Fibroblast of villous mesenchyme (primary cell): Measurements from ENCODE around the gene GARIN5B. TPM values are rescaled to one million over a fixed set of nuclear protein-coding genes. Genes with fewer than 3 reads are reported as not detected.

ENCODE experiments used
- DNase-seq: peaks from one replicate; pipeline ENCODE4 v3.0.0-alpha.2; 2010; ENCODE audit warnings: low read depth
- H3K4me3 ChIP-seq: 2 replicates; pipeline ENCODE4 v1.5.1; 2011; ENCODE audit warnings: low read depth, mild to moderate bottlenecking, low read length
- CTCF ChIP-seq: IDR thresholded peaks from 2 replicates; pipeline ENCODE4 v1.5.1; 2012; ENCODE audit warnings: low read depth, mild to moderate bottlenecking, low read length; ENCODE audit not compliant: insufficient read depth
- total RNA-seq: library from RNA; depleted of rRNA; stranded (reverse); fragments of >200 nt; gene quantifications from 2 replicates; pipeline ENCODE4 v1.2.3, GENCODE V29; 2012

Gene GARIN5B
- total RNA-seq, 1 donor: not detected

DNA sequence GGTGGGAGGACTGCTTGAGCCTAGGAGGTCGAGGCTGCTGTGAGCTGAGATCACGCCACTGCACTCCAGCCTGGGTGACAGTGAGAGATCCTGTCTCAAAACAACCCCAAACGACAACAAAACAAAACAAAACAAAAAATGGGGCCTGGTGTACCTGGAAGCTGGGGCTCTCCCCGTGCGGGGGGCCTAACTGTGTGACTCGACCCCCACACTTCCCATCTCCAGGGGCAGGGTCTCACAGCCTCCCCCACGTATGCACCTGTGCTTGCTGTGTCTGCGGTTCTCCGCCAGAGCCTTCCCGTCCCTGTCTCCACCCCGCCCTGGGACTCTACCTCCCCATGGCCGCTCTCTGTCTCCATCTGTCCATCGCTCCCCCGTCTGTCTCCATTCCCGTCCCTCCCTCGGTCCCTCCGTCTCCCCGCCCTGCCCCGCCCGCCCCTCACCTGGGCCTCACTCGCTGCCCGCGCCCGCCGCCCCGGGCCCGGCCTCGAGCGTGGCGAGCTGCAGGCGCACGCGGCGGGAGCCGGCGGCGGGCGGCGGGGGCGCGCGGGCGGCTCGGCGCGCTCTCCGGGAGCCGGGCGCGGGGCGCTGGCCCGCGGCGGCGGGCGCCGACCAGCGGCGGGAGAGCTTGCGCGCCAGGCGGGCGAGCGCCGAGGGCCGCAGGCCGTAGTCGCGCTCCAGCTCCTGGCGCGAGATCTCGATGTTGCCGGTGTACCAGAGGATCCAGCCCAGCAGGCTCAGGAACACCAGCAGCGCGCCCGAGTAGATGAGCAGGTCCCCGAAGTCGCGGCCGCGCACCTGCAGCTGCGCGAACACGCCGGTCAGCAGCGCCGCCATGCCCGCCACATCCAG is 20.4 kb upstream of the GARIN5B start:
- H3K4me3 ChIP-seq: peak overlapping the region; percentile 48
- TF ChIP-seq CTCF: no peak
- peak; percentile 69 for DNase-seq

GRCh38 chr19:55382522-55383054 is 19.5 kb upstream of the GARIN5B start:
- TF ChIP-seq CTCF: no peak
- no peak for DNase-seq
- H3K4me3 ChIP-seq: no peak overlapping the region

DNA sequence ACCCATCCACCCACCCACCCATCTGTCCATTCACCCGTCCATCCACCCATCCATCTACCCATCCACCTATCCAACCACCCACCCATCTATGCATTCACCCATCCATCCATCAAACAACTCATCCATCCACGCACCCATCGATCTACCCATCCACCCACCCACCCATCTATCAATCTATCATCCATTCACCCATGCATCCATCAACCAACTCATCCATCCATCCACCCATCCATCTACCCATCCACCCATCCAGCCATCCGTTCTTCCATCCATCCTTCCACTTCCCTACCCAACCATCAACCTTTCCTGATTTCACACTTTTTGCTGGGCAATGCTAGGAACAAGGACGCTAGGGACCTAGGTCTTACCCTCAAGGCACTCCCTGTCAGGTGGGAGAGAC is 19.0 kb upstream of the GARIN5B start:
- DNase-seq: no peak
- no peak for TF ChIP-seq CTCF
- no peak overlapping the region for H3K4me3 ChIP-seq

GRCh38 chr19:55379174-55379573 is 16.1 kb upstream of the GARIN5B start:
- no peak overlapping the region for H3K4me3 ChIP-seq
- no peak for TF ChIP-seq CTCF
- DNase-seq: no peak

- H3K4me3 ChIP-seq: no peak overlapping the region
- TF ChIP-seq CTCF: no peak
- DNase-seq: no peak
Measured at GRCh38 chr19:55377356-55378131, 14.5 kb upstream of the GARIN5B start.

GRCh38 chr19:55376241-55376933 is 13.3 kb upstream of the GARIN5B start, which contains the start of gene TMEM190:
TMEM190 (plus strand) TSS chr19:55376826; CDS start chr19:55376854, 28 bp downstream.
- no peak for DNase-seq
- H3K4me3 ChIP-seq: no peak within 1 kb of the TSS
- no peak for TF ChIP-seq CTCF
